Measurements from ENCODE around the gene SP5.

SP5 gene

GRCh38 chr2:170715932-170716777 is 1.0 kb downstream of the SP5 start:
- no peak overlapping the region for H3K4me3 ChIP-seq (ENCODE audit: low read length)
- no peak for TF ChIP-seq CTCF (conservative IDR thresholded peaks at IDR 0.05; ENCODE audit: low read depth, low read length)
- no peak for DNase-seq (ENCODE audit: low read depth)

GRCh38 chr2:170716851-170717598 is 1.9 kb downstream of the SP5 start:
- TF ChIP-seq CTCF (conservative IDR thresholded peaks at IDR 0.05; ENCODE audit: low read depth, low read length), result peak; percentile 54
- no peak for DNase-seq (ENCODE audit: low read depth)
- no peak overlapping the region for H3K4me3 ChIP-seq (ENCODE audit: low read length)

GRCh38 chr2:170717599-170717963 is 2.4 kb downstream of the SP5 start:
- no peak overlapping the region for H3K4me3 ChIP-seq (ENCODE audit: low read length)
- no peak for TF ChIP-seq CTCF (conservative IDR thresholded peaks at IDR 0.05; ENCODE audit: low read depth, low read length)
- DNase-seq (ENCODE audit: low read depth), result no peak

GRCh38 chr2:170717991-170718589 is 3.0 kb downstream of the SP5 start:
- TF ChIP-seq CTCF (conservative IDR thresholded peaks at IDR 0.05; ENCODE audit: low read depth, low read length), result no peak
- DNase-seq (ENCODE audit: low read depth), result no peak
- H3K4me3 ChIP-seq (ENCODE audit: low read length), result no peak overlapping the region

GRCh38 chr2:170719810-170720209 is 4.7 kb downstream of the SP5 start:
- DNase-seq (ENCODE audit: low read depth), result no peak
- no peak for TF ChIP-seq CTCF (conservative IDR thresholded peaks at IDR 0.05; ENCODE audit: low read depth, low read length)
- H3K4me3 ChIP-seq (ENCODE audit: low read length), result no peak overlapping the region

GRCh38 chr2:170721678-170722077 is 6.5 kb downstream of the SP5 start:
- no peak for TF ChIP-seq CTCF (conservative IDR thresholded peaks at IDR 0.05; ENCODE audit: low read depth, low read length)
- H3K4me3 ChIP-seq (ENCODE audit: low read length), result no peak overlapping the region
- DNase-seq (ENCODE audit: low read depth), result no peak

All from retinal pigment epithelial cell (primary cell).